Testis (tissue), 2 donors: ENCODE data around the gene MRPS26.

Experiments used
- POLR2A ChIP-seq: fragments of 450-650 bp; IDR thresholded peaks from one replicate; pipeline ENCODE4 v1.6.1; 2017; ENCODE audit warnings: antibody characterized with exemption, mild to moderate bottlenecking, moderate library complexity
- TF ChIP-seq, protein P1 (sequence below), 3 experiments: fragments of 450-650 bp in 2 of 3; fragments of 200-600 bp in 1 of 3; sonication (generic) in 1 of 3; IDR thresholded peaks; one replicate each; pipeline ENCODE4 v1.5.1; 2016 to 2019; ENCODE audit warnings: antibody characterized with exemption in 3 of 3, mild to moderate bottlenecking in 2 of 3, moderate library complexity in 1 of 3

DNA sequence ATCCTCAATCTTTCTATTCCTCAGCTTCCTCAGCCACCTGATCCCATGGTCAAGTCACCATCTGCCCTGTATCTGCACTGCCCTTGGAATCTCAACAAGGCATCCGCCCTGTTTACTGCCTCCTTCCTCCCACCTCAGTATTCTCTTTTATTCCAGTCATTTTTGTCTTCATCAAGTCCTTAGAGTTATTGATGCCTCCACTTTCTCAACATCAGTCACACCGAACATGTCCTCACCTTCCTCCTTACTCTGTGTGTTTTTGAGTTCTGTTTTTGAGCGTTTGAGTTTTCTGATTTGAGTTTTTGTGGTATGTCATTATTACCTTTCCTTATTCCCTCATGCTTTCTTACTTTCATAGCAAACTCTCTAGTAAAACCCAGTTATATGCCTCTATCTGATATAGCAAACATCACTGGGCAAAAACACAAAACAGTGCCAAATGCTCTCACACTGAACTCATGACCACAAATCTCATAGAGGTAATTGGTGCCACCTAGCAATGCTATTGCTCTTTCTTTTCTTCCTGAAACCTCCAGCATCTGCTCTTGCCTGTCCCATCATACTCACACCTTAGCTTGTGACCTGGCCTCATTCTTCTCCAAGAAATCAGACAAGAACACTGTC lies 14.2 kb upstream of the MRPS26 start:
- TF ChIP-seq, protein P1, sequence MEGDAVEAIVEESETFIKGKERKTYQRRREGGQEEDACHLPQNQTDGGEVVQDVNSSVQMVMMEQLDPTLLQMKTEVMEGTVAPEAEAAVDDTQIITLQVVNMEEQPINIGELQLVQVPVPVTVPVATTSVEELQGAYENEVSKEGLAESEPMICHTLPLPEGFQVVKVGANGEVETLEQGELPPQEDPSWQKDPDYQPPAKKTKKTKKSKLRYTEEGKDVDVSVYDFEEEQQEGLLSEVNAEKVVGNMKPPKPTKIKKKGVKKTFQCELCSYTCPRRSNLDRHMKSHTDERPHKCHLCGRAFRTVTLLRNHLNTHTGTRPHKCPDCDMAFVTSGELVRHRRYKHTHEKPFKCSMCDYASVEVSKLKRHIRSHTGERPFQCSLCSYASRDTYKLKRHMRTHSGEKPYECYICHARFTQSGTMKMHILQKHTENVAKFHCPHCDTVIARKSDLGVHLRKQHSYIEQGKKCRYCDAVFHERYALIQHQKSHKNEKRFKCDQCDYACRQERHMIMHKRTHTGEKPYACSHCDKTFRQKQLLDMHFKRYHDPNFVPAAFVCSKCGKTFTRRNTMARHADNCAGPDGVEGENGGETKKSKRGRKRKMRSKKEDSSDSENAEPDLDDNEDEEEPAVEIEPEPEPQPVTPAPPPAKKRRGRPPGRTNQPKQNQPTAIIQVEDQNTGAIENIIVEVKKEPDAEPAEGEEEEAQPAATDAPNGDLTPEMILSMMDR (IDR thresholded peaks at IDR 0.05) = no peak
- TF ChIP-seq POLR2A = no peak
